ENCODE data around the gene PDCD7.

DNA sequence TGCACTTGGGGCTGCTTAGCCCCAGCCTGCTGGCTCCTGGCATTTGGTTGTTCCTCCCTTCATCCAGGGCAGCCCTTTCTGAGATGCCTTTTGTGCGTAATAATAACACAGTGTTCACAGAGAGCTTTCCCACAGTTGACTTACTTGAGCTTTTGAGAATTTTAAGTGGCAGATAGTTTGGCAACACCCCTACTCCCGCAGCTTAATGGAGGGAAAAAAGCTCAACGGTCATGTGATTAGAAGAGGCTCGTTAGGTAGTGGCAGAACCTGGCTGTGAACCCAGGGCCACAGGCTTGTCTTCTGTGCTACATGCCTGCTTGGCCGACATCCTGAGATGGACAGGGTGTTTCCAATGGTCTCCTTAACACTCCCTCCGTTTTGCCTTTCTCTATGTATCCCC is 52.3 kb downstream of the PDCD7 start:
- TF ChIP-seq CTCF (conservative IDR thresholded peaks at IDR 0.05; ENCODE audit: low read length), result no peak
- TF ChIP-seq EZH2phosphoT487 (IDR thresholded peaks at IDR 0.05; ENCODE audit: borderline replicate concordance), result no peak

All from Loucy (cell line).